Measurements from ENCODE around the gene ACOX3. TPM values are rescaled to one million over a fixed set of nuclear protein-coding genes. Genes with fewer than 3 reads are reported as not detected.

ACOX3 gene
- total RNA-seq, 1 donor from 2014 or later = 21.6 TPM

DNA sequence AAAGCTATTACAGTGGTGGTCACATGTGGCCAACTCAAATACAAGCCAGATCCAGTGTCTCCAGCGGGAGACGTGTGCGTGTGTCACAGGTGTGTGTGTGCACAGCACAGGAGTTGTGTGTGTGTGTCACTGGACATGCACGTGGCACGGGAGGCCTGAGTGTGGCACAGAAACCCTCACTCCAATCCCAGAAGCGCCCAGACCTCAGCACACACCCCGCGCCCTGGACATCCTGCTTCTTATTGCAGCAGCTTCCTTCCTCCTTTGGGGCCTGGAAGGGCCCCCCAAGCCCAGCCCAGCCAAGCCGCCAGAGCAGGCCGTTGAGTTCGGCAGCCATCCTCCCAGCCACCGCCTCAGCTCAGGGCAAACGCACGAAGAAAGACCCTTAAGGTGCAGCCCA lies 37.9 kb downstream of the ACOX3 start:
- Histone ChIP-seq H3K4me3 (no peak overlapping the region), H3K4me1 (peaks cover 12% of the 10 kb centered on the region), H3K36me3 (peaks cover 30% of the 10 kb centered on the region), H3K9me3 (no peaks in the 10 kb centered on the region), H3K27me3 (no peaks in the 10 kb centered on the region), H3K27ac (peak overlapping the region; percentile 30)
- ATAC-seq (peak; percentile 28), DNase-seq (no peak)
- intact Hi-C loops (cut with DNase I) = no loop called here
- TF ChIP-seq, protein P1, sequence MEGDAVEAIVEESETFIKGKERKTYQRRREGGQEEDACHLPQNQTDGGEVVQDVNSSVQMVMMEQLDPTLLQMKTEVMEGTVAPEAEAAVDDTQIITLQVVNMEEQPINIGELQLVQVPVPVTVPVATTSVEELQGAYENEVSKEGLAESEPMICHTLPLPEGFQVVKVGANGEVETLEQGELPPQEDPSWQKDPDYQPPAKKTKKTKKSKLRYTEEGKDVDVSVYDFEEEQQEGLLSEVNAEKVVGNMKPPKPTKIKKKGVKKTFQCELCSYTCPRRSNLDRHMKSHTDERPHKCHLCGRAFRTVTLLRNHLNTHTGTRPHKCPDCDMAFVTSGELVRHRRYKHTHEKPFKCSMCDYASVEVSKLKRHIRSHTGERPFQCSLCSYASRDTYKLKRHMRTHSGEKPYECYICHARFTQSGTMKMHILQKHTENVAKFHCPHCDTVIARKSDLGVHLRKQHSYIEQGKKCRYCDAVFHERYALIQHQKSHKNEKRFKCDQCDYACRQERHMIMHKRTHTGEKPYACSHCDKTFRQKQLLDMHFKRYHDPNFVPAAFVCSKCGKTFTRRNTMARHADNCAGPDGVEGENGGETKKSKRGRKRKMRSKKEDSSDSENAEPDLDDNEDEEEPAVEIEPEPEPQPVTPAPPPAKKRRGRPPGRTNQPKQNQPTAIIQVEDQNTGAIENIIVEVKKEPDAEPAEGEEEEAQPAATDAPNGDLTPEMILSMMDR (IDR thresholded peaks at IDR 0.05) = no peak

DNA sequence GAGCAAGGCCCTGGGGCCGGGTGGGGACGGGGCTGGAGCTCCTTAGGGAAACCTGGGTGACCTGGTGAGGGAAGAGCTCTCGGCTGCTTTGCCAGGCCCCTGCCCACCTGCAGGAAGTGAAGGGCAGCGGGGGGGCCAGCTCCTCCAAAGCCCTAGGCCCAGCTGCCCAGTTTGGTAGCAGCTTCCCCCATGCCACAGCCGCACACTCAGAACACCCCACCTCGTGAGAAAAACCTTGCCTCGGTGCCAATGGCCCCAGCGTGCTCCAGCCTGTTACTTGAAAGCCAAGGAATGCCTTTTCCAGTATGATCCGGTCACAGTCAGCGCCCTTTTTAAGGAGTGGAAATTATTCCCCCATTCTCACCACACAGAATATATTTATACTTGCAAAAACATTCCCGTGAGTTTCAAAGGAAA lies 38.3 kb downstream of the ACOX3 start:
- DNase-seq = no peak
- no peak overlapping the region for H3K4me3 ChIP-seq
- intact Hi-C loops (cut with DNase I) = no loop called here
- TF ChIP-seq, protein P1 (IDR thresholded peaks at IDR 0.05) = no peak
- H3K4me1 ChIP-seq = peaks cover 12% of the 10 kb centered on the region
- no peak for ATAC-seq
- H3K36me3 ChIP-seq = peaks cover 30% of the 10 kb centered on the region
- no peaks in the 10 kb centered on the region for H3K27me3 ChIP-seq
- no peaks in the 10 kb centered on the region for H3K9me3 ChIP-seq
- peak overlapping the region; percentile 30 for H3K27ac ChIP-seq

DNA sequence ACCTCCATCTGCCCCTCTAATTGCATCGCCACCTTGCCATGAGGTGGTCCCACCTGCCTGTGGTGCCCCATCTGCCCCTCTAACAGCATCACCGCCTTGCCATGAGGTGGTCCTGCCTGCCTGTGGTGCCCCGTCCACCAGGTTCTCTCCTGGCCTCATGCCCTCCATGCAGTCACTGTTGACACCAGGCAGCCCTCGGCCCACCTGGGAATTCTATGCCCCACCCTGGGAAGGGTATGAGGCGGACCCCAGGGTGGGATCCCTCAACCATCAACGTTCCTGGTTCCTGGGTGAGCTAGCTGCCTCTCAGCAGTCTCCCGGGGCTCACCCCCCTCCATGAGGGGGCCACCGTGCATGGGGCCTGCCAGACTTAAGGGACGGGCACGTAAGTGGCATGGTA lies 38.9 kb downstream of the ACOX3 start:
- TF ChIP-seq, protein P1 (IDR thresholded peaks at IDR 0.05) = no peak
- H3K4me1 ChIP-seq = peaks cover 12% of the 10 kb centered on the region
- intact Hi-C loops (cut with DNase I) = no loop called here
- H3K36me3 ChIP-seq = peaks cover 30% of the 10 kb centered on the region
- H3K9me3 ChIP-seq = no peaks in the 10 kb centered on the region
- no peak overlapping the region for H3K27ac ChIP-seq
- ATAC-seq (no peak), DNase-seq (no peak)
- no peak overlapping the region for H3K4me3 ChIP-seq
- H3K27me3 ChIP-seq = no peaks in the 10 kb centered on the region

DNA sequence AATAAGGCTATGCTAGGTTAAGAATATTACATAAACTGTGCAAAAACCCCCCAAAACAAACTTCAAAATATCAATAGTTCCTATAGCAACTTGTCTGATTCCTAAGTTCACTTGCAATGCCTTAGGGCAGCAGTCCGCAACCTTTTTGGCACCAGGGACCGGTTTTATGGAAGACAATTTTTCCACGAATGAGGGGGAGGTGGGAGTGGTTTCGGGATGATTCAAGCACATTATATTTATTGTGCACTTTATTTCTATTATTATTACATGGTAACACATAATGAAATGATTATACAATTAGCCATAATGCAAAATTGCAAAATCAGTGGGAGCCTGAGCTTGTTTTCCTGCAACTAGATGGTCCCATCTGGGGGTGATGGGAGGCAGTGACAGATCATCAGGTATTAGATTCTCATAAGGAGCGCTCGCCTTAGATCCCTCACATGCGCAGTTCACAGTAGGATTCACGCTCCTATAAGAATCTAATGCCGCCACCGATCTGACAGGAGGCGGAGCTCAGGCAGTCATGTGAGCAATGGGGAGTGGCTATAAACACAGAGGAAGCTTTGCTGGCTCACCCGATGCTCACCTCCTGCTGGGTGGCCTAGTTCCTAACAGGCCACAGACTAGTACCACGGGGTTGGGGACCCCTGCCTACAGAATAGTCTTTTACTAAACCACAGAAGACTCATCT lies 39.7 kb downstream of the ACOX3 start:
- H3K4me1 ChIP-seq = peaks cover 12% of the 10 kb centered on the region
- no peak overlapping the region for H3K27ac ChIP-seq
- H3K36me3 ChIP-seq = peaks cover 35% of the 10 kb centered on the region
- H3K9me3 ChIP-seq = no peaks in the 10 kb centered on the region
- H3K4me3 ChIP-seq = no peak overlapping the region
- TF ChIP-seq, protein P1 (IDR thresholded peaks at IDR 0.05) = no peak
- intact Hi-C loops (cut with DNase I) = no loop called here
- no peak for DNase-seq
- no peaks in the 10 kb centered on the region for H3K27me3 ChIP-seq
- ATAC-seq = no peak

DNA sequence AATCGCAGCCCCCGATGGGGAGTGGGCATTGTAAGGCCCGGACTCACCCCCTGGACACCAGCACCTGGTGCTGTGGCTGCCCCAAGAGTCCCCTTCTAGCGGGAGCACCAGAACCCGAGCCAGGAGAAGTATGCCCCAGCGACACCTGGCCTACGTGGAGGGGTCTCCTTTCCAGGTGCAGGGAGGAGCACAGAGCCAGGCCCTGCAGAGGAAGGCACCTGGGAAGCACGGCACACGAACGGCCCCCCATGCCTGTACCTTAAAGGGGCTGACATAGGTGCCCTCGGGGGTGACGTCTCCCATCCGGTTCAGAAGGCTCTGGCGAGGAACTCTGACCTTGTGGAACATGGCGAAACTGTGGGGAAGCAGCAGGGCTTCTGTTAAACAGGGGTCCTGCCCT lies 41.2 kb downstream of the ACOX3 start:
- DNase-seq (no peak), ATAC-seq (no peak)
- Histone ChIP-seq H3K27me3 (no peaks in the 10 kb centered on the region), H3K9me3 (no peaks in the 10 kb centered on the region), H3K36me3 (peaks cover 26% of the 10 kb centered on the region), H3K4me3 (no peak overlapping the region), H3K4me1 (peaks cover 15% of the 10 kb centered on the region), H3K27ac (no peak overlapping the region)
- intact Hi-C loops (cut with DNase I) = no loop called here
- TF ChIP-seq, protein P1 (IDR thresholded peaks at IDR 0.05) = no peak

Data from upper lobe of right lung (tissue), 1 donor.